SK-N-SH (cell line): ENCODE data around the gene MAPKBP1. TPM values are rescaled to one million over a fixed set of nuclear protein-coding genes. Genes with fewer than 3 reads are reported as not detected.

ENCODE experiments used
- CTCF ChIA-PET: fragments of 300-600, 350-600 bp; formaldehyde crosslinking; extraction: SDS; loops from one replicate; lab custom pipeline; 2021; lab: Yijun Ruan, JAX
- POLR2A ChIA-PET: fragments of 350-600 bp; sonication (Branson Sonifier 250); formaldehyde crosslinking; extraction: SDS; loops from one replicate; lab custom pipeline; 2020; ENCODE audit warnings: antibody characterized with exemption, inconsistent platforms; lab: Yijun Ruan, JAX
- DNase-seq: peaks from one replicate; pipeline ENCODE4 v3.0.0; 2012
- H2AFZ ChIP-seq: fragments of 200-600 bp; sonication (generic); 2 replicates; pipeline ENCODE4 v1.8.1; 2016; ENCODE audit warnings: antibody characterized with exemption, mild to moderate bottlenecking, low read depth
- H3F3A ChIP-seq: fragments of 200-600 bp; sonication (generic); replicated peaks from 2 replicates; pipeline ENCODE3; 2016; ENCODE audit warnings: antibody characterized with exemption, mild to moderate bottlenecking; ENCODE audit not compliant: insufficient read depth
- H3K27ac ChIP-seq, 2 experiments: fragments of 200-500 bp in 1 of 2; fragments of 200-600 bp in 1 of 2; sonication (Bioruptor generic) in 1 of 2; sonication (generic), shearing (Covaris generic) in 1 of 2; 2 replicates each; pipeline versions ENCODE4 v1.5.1 to v1.6.1; 2014 to 2016; ENCODE audit warnings: low read depth in 2 of 2, inconsistent platforms in 1 of 2, low read length in 1 of 2, mild to moderate bottlenecking in 1 of 2, mixed read lengths in 1 of 2
- H3K27me3 ChIP-seq: fragments of 200-600 bp; sonication (generic), shearing (Covaris generic); 2 replicates; pipeline ENCODE4 v1.6.1; 2016; ENCODE audit warnings: mixed run types; ENCODE audit not compliant: insufficient read depth
- H3K36me3 ChIP-seq, 2 experiments: fragments of 200-500 bp in 1 of 2; fragments of 200-600 bp in 1 of 2; sonication (Bioruptor generic) in 1 of 2; sonication (generic) in 1 of 2; replicated peaks in 1 of 2; 2 replicates each; pipeline versions ENCODE3 to v1.5.1; 2014 to 2016; ENCODE audit warnings: low read length in 1 of 2, mild to moderate bottlenecking in 1 of 2; ENCODE audit not compliant: insufficient read depth in 2 of 2, control insufficient read depth in 1 of 2
- H3K4me1 ChIP-seq, 2 experiments: fragments of 200-500 bp in 1 of 2; fragments of 200-600 bp in 1 of 2; sonication (Bioruptor generic) in 1 of 2; sonication (generic), shearing (Covaris generic) in 1 of 2; 2 replicates each; pipeline versions ENCODE4 v1.5.1 to v1.6.1; 2014 to 2016; ENCODE audit warnings: low read depth in 1 of 2, low read length in 1 of 2, mixed run types in 1 of 2; ENCODE audit not compliant: insufficient read depth in 2 of 2, control insufficient read depth in 1 of 2
- H3K4me2 ChIP-seq: fragments of 200-600 bp; sonication (generic), shearing (Covaris generic); 2 replicates; pipeline ENCODE4 v1.6.1; 2017; ENCODE audit warnings: mixed run types
- H3K4me3 ChIP-seq, 2 experiments: fragments of 200-500 bp in 1 of 2; fragments of 200-600 bp in 1 of 2; sonication (Bioruptor generic) in 1 of 2; sonication (generic), shearing (Covaris generic) in 1 of 2; 2 replicates each; pipeline versions ENCODE4 v1.5.1 to v1.8.1; 2014 to 2016; ENCODE audit warnings: low read depth in 2 of 2, inconsistent platforms in 1 of 2, low read length in 1 of 2, mild to moderate bottlenecking in 1 of 2, mixed read lengths in 1 of 2, moderate library complexity in 1 of 2
- H3K79me2 ChIP-seq: fragments of 200-600 bp; sonication (generic); 2 replicates; pipeline ENCODE4 v1.8.1; 2017; ENCODE audit warnings: mild to moderate bottlenecking; ENCODE audit not compliant: insufficient read depth
- H3K9ac ChIP-seq: fragments of 200-600 bp; sonication (generic); 2 replicates; pipeline ENCODE4 v1.6.1; 2017; ENCODE audit warnings: mixed run types
- H3K9me2 ChIP-seq: fragments of 200-600 bp; sonication (generic); 2 replicates; pipeline ENCODE4 v1.6.1; 2017; ENCODE audit warnings: mixed run types
- H3K9me3 ChIP-seq: fragments of 200-600 bp; sonication (generic); 2 replicates; pipeline ENCODE4 v1.6.1; 2017; ENCODE audit warnings: mixed run types, mild to moderate bottlenecking, moderate library complexity
- H4K20me1 ChIP-seq: fragments of 200-600 bp; sonication (generic); 2 replicates; pipeline ENCODE4 v1.6.1; 2017; ENCODE audit warnings: mild to moderate bottlenecking, mixed run types; ENCODE audit not compliant: insufficient read depth
- CHD2 ChIP-seq: fragments of 150-350 bp; IDR thresholded peaks from 2 replicates; pipeline ENCODE4 v1.6.1; 2018; ENCODE audit warnings: low read length; ENCODE audit not compliant: partially characterized antibody
- CTCF ChIP-seq: fragments of 200-600 bp; sonication (generic); IDR thresholded peaks from 2 replicates; pipeline ENCODE4 v1.6.1; 2017; ENCODE audit warnings: antibody characterized with exemption, mild to moderate bottlenecking, moderate library complexity
- ELF1 ChIP-seq: IDR thresholded peaks from 2 replicates; pipeline ENCODE4 v1.4.0; 2012
- EP300 ChIP-seq, 2 experiments: IDR thresholded peaks; 2 replicates each; pipeline versions ENCODE4 v1.4.0 to v1.6.1; 2012; ENCODE audit warnings: borderline replicate concordance in 1 of 2, low read depth in 1 of 2, low read length in 1 of 2
- FOSL2 ChIP-seq: IDR thresholded peaks from 2 replicates; pipeline ENCODE4 v1.4.0; 2012; ENCODE audit warnings: low read depth, mild to moderate bottlenecking, moderate library complexity, borderline replicate concordance
- FOXJ3 ChIP-seq: sonication (generic); formaldehyde crosslinking; IDR thresholded peaks from 2 replicates; pipeline ENCODE4 v1.5.1; 2020; ENCODE audit warnings: mild to moderate bottlenecking, missing genetic modification reagents
- FOXM1 ChIP-seq: IDR thresholded peaks from 2 replicates; pipeline ENCODE4 v1.4.0; 2012; ENCODE audit warnings: low read depth, mild to moderate bottlenecking
- GATA2 ChIP-seq: sonication (generic); formaldehyde crosslinking; IDR thresholded peaks from 2 replicates; pipeline ENCODE4 v1.5.0; 2020; ENCODE audit warnings: mild to moderate bottlenecking, missing genetic modification reagents
- MAX ChIP-seq: IDR thresholded peaks from 2 replicates; pipeline ENCODE4 v1.4.0; 2012; ENCODE audit warnings: low read depth
- MXI1 ChIP-seq: IDR thresholded peaks from 2 replicates; pipeline ENCODE4 v1.6.1; 2012; ENCODE audit warnings: mild to moderate bottlenecking, low read depth, low read length, improper control_type of control experiment
- NRF1 ChIP-seq: IDR thresholded peaks from 2 replicates; pipeline ENCODE4 v1.6.1; 2012; ENCODE audit warnings: low read depth, mild to moderate bottlenecking, low read length
- RAD21 ChIP-seq: IDR thresholded peaks from 2 replicates; pipeline ENCODE4 v1.6.1; 2012; ENCODE audit warnings: mild to moderate bottlenecking, low read length
- RCOR1 ChIP-seq: fragments of 150-350 bp; IDR thresholded peaks from 2 replicates; pipeline ENCODE4 v1.6.1; 2017; ENCODE audit warnings: antibody characterized with exemption, low read length
- RFX5 ChIP-seq: IDR thresholded peaks from 2 replicates; pipeline ENCODE4 v1.6.1; 2012; ENCODE audit warnings: mild to moderate bottlenecking, improper control_type of control experiment, low read length
- SMC3 ChIP-seq: IDR thresholded peaks from 2 replicates; pipeline ENCODE4 v1.6.1; 2012; ENCODE audit warnings: low read depth, low read length, improper control_type of control experiment
- TAF1 ChIP-seq: IDR thresholded peaks from 2 replicates; pipeline ENCODE4 v1.6.1; 2012; ENCODE audit warnings: low read depth, mild to moderate bottlenecking, low read length, moderate library complexity, borderline replicate concordance
- TCF12 ChIP-seq: IDR thresholded peaks from 2 replicates; pipeline ENCODE4 v1.4.0; 2012
- USF1 ChIP-seq: IDR thresholded peaks from 2 replicates; pipeline ENCODE4 v1.4.0; 2012; ENCODE audit warnings: low read depth, borderline replicate concordance
- YY1 ChIP-seq: IDR thresholded peaks from 2 replicates; pipeline ENCODE4 v1.4.0; 2012; ENCODE audit warnings: low read depth, mild to moderate bottlenecking
- WGBS: methylation state at CpG from one replicate; pipeline ENCODE4 v1.1.6; 2017; ENCODE audit warnings: low lambda C conversion rate; 5-methylcytosine and 5-hydroxymethylcytosine counted together
- polyA plus RNA-seq, 3 experiments: library from polyadenylated mRNA; depleted of rRNA; stranded (reverse); fragments of >200 nt; gene quantifications; 2 replicates each; pipeline ENCODE4 v1.2.3, GENCODE V29; 2012
- TF ChIP-seq, protein P1 (sequence below): IDR thresholded peaks from 2 replicates; pipeline ENCODE4 v1.6.1; 2012; ENCODE audit warnings: mild to moderate bottlenecking, low read depth, low read length, moderate library complexity

MAPKBP1 gene
- polyA plus RNA-seq, 1 of the 3 experiments (the other 2 are of a cell fraction) = 5.2 TPM

DNA sequence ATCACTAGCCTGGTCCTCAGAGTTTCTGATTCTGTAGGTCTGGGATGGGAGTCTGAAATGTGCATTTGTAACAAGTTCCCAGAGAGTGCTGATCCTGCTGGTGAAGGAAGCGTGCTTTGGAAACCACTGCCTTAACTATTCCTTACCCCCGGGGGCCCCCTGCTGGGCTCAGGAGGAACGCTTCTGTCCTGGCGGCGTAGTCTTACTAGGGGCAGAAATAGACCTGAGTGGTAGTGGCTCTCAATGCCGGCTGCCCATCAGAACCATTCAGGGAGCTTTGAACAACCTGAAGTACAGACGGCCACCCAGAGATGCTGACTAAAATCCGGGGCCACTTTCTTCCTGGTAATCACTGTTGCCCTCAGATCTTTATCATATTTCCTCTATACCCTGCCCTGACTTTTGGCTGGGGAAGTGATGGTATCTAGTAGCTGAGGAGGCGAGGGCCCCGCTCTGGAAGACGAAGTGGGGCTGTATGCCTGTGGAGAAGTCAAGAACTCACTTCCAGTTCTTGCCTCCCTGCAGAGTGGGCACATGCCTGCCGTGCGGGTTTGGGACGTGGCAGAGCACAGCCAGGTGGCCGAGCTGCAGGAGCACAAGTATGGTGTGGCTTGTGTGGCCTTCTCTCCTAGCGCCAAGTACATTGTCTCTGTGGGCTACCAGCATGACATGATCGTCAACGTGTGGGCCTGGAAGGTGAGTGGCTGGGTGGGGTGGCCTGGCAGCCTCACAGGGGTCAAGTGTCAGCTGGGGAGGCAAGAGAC lies 37.3 kb downstream of the MAPKBP1 start:
- ChIA-PET POLR2A (interaction anchor here (4.2 kb wide), 1 partner anchor 38 kb away, joined by 13 read pairs; the partner anchor contains the start of gene MAPKBP1), CTCF (interaction anchor here (0.6 to 5.3 kb wide), 55 partner anchors 8 to 347 kb away, joined by 3 to 114 read pairs (median 4); partner anchors contain the start of gene MAPKBP1)
- 0 out of 2 replicates have a peak, but pooled peaks have one; percentile 51 for TF ChIP-seq MAX
- peak; percentile 58; the same call in 1 of the 2 replicates for TF ChIP-seq MXI1
- TF ChIP-seq RAD21 = peak; percentile 98
- TF ChIP-seq TCF12 = no peak
- peak; percentile 35; the same call in 1 of the 2 replicates for TF ChIP-seq NRF1
- no peak for TF ChIP-seq RCOR1
- TF ChIP-seq SMC3 = peak; percentile 98
- no peak for TF ChIP-seq ELF1
- no peak for TF ChIP-seq YY1
- TF ChIP-seq CTCF = peak; percentile 92
- no peak for TF ChIP-seq RFX5
- TF ChIP-seq CHD2 = peak; percentile 17
- Histone ChIP-seq H3K36me3 (peaks cover 0 to 29% of the 10 kb centered on the region in 2 experiments), H3K27ac (no peak overlapping the region), H4K20me1 (no peaks in the 10 kb centered on the region), H3K4me2 (no peak overlapping the region), H3K79me2 (no peaks in the 10 kb centered on the region), H3K9ac (no peak overlapping the region), H3K4me1 (peaks cover 0 to 2% of the 10 kb centered on the region in 2 experiments; a peak in 1 of 4 replicates), H3K27me3 (no peaks in the 10 kb centered on the region), H3K9me2 (no peaks in the 10 kb centered on the region), H3F3A (no peaks in the 10 kb centered on the region), H3K9me3 (no peaks in the 10 kb centered on the region), H3K4me3 (no peak overlapping the region; a peak in 1 of 4 replicates), H2AFZ (no peak overlapping the region)
- WGBS = 76% methylated on average over 11 of the region's 18 CpGs
- peak; percentile 89 for DNase-seq

DNA sequence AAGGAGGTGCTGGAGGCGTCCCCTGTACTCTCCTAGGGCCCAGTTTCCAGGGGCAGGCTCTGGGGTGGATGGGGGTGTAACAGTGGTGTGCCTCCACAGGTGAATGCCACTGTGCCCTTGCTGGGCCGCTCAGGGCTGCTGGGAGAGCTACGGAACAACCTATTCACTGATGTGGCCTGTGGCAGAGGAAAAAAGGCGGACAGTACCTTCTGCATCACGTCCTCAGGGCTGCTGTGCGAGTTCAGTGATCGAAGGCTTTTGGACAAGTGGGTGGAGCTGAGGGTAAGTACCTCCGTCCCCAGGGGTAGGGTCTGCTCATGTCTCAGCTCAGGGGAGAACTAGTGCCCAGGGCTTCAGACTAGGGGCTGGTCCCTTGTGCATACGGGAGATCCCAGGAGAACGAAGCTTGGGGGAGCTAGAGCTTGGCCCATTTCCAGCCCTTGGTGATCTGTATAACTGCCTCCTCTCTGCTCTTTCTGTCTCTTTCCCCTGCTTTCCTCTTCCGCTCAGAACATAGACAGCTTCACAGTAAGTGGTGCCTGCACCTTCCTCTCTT lies 38.6 kb downstream of the MAPKBP1 start:
- ChIA-PET POLR2A (interaction anchor here (4.2 kb wide), 1 partner anchor 39 kb away, joined by 13 read pairs; the partner anchor contains the start of gene MAPKBP1), CTCF (interaction anchor here (0.6 to 5.3 kb wide), 22 partner anchors 11 to 347 kb away, joined by 3 to 114 read pairs (median 14); partner anchors contain the start of gene MAPKBP1)
- Histone ChIP-seq H3F3A (no peaks in the 10 kb centered on the region), H3K27me3 (no peaks in the 10 kb centered on the region), H3K9ac (no peak overlapping the region), H3K27ac (no peak overlapping the region), H3K4me2 (no peak overlapping the region), H3K4me3 (no peak overlapping the region), H3K9me2 (no peaks in the 10 kb centered on the region), H3K4me1 (no peaks in the 10 kb centered on the region), H3K79me2 (no peaks in the 10 kb centered on the region), H4K20me1 (no peaks in the 10 kb centered on the region), H3K9me3 (no peaks in the 10 kb centered on the region), H3K36me3 (peaks cover 0 to 40% of the 10 kb centered on the region in 2 experiments), H2AFZ (no peak overlapping the region)
- no peak for DNase-seq
- 97% methylated on average over 6 of the region's 11 CpGs for WGBS
- no peak for TF ChIP-seq TCF12
- no peak for TF ChIP-seq TAF1
- no peak for TF ChIP-seq USF1
- TF ChIP-seq, protein P1, sequence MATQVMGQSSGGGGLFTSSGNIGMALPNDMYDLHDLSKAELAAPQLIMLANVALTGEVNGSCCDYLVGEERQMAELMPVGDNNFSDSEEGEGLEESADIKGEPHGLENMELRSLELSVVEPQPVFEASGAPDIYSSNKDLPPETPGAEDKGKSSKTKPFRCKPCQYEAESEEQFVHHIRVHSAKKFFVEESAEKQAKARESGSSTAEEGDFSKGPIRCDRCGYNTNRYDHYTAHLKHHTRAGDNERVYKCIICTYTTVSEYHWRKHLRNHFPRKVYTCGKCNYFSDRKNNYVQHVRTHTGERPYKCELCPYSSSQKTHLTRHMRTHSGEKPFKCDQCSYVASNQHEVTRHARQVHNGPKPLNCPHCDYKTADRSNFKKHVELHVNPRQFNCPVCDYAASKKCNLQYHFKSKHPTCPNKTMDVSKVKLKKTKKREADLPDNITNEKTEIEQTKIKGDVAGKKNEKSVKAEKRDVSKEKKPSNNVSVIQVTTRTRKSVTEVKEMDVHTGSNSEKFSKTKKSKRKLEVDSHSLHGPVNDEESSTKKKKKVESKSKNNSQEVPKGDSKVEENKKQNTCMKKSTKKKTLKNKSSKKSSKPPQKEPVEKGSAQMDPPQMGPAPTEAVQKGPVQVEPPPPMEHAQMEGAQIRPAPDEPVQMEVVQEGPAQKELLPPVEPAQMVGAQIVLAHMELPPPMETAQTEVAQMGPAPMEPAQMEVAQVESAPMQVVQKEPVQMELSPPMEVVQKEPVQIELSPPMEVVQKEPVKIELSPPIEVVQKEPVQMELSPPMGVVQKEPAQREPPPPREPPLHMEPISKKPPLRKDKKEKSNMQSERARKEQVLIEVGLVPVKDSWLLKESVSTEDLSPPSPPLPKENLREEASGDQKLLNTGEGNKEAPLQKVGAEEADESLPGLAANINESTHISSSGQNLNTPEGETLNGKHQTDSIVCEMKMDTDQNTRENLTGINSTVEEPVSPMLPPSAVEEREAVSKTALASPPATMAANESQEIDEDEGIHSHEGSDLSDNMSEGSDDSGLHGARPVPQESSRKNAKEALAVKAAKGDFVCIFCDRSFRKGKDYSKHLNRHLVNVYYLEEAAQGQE = no peak
- no peak for TF ChIP-seq FOXM1
- TF ChIP-seq FOSL2 = no peak
- TF ChIP-seq EP300 (IDR thresholded peaks at IDR 0.05; ENCODE audit: borderline replicate concordance in 1 of 2, low read depth in 1 of 2, low read length in 1 of 2) = no peak
- no peak for TF ChIP-seq RFX5
- no peak for TF ChIP-seq NRF1
- TF ChIP-seq YY1 = no peak
- no peak for TF ChIP-seq GATA2 (CRISPR knock-in tag)
- no peak for TF ChIP-seq RCOR1
- no peak for TF ChIP-seq FOXJ3 (CRISPR knock-in tag)
